WTC11 (cell line): ENCODE results near the gene UGGT2.

ENCODE experiments used
- ESRRA ChIP-seq: sonication (generic); formaldehyde crosslinking; IDR thresholded peaks from 2 replicates; pipeline ENCODE4 v1.8.1; 2022; ENCODE audit warnings: mild to moderate bottlenecking, missing genetic modification reagents, borderline replicate concordance
- ZNF138 ChIP-seq: sonication (generic); formaldehyde crosslinking; conservative IDR thresholded peaks from 2 replicates; pipeline ENCODE4 v1.8.1; 2022; ENCODE audit warnings: mild to moderate bottlenecking, moderate library complexity, missing genetic modification reagents
- TF ChIP-seq, protein P1 (sequence below): fragments of 200-600 bp; IDR thresholded peaks from 2 replicates; pipeline ENCODE4 v1.8.0; 2022; ENCODE audit warnings: antibody characterized with exemption

DNA sequence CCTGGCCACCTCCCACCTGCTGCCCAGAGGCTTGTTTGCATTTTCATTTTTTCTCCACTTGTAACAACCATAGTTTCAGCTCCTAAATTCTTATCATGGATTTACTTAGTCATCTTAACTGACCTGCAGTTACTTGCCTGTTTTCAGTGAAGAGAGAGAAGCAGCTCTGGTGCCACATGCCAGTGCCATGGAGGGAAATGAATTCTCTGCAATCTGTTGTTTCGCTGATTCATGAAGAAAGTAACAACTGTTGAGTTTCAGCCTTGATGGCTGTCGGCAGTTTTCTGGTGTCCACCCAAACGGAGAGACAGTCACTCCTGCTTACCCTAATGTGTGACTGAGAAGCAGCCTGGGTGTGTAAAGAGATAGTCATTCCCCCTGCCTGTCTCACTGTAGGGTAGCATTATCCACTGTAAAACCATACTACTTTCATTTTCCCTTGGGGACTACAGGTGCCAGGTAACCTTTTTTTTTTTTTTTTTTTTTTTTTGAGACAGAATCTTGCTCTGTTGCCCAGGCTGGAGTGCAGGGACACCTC lies 260.1 kb downstream of the UGGT2 start:
- TF ChIP-seq, protein P1, sequence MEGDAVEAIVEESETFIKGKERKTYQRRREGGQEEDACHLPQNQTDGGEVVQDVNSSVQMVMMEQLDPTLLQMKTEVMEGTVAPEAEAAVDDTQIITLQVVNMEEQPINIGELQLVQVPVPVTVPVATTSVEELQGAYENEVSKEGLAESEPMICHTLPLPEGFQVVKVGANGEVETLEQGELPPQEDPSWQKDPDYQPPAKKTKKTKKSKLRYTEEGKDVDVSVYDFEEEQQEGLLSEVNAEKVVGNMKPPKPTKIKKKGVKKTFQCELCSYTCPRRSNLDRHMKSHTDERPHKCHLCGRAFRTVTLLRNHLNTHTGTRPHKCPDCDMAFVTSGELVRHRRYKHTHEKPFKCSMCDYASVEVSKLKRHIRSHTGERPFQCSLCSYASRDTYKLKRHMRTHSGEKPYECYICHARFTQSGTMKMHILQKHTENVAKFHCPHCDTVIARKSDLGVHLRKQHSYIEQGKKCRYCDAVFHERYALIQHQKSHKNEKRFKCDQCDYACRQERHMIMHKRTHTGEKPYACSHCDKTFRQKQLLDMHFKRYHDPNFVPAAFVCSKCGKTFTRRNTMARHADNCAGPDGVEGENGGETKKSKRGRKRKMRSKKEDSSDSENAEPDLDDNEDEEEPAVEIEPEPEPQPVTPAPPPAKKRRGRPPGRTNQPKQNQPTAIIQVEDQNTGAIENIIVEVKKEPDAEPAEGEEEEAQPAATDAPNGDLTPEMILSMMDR: no peak
- TF ChIP-seq ZNF138 (no peak), ESRRA (CRISPR knock-in tag) (no peak)
